A549 treated with dexamethasone at 1 μM for 4 hours (cell line): ENCODE measurements around the gene RIPOR3. TPM values are rescaled to one million over a fixed set of nuclear protein-coding genes. Genes with fewer than 3 reads are reported as not detected.

Experiments
- total RNA-seq: library from RNA; stranded (reverse); fragments of 200-300 nt; extraction: Qiagen RNA extraction; gene quantifications from 5 replicates; pipeline ENCODE4 v1.2.3, GENCODE V29; 2022

Gene RIPOR3, protein sequence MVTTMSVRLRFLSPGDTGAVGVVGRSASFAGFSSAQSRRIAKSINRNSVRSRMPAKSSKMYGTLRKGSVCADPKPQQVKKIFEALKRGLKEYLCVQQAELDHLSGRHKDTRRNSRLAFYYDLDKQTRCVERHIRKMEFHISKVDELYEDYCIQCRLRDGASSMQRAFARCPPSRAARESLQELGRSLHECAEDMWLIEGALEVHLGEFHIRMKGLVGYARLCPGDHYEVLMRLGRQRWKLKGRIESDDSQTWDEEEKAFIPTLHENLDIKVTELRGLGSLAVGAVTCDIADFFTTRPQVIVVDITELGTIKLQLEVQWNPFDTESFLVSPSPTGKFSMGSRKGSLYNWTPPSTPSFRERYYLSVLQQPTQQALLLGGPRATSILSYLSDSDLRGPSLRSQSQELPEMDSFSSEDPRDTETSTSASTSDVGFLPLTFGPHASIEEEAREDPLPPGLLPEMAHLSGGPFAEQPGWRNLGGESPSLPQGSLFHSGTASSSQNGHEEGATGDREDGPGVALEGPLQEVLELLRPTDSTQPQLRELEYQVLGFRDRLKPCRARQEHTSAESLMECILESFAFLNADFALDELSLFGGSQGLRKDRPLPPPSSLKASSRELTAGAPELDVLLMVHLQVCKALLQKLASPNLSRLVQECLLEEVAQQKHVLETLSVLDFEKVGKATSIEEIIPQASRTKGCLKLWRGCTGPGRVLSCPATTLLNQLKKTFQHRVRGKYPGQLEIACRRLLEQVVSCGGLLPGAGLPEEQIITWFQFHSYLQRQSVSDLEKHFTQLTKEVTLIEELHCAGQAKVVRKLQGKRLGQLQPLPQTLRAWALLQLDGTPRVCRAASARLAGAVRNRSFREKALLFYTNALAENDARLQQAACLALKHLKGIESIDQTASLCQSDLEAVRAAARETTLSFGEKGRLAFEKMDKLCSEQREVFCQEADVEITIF
- total RNA-seq = 0.06 to 0.11 TPM in 2 of 5 replicates, not detected in the others

DNA sequence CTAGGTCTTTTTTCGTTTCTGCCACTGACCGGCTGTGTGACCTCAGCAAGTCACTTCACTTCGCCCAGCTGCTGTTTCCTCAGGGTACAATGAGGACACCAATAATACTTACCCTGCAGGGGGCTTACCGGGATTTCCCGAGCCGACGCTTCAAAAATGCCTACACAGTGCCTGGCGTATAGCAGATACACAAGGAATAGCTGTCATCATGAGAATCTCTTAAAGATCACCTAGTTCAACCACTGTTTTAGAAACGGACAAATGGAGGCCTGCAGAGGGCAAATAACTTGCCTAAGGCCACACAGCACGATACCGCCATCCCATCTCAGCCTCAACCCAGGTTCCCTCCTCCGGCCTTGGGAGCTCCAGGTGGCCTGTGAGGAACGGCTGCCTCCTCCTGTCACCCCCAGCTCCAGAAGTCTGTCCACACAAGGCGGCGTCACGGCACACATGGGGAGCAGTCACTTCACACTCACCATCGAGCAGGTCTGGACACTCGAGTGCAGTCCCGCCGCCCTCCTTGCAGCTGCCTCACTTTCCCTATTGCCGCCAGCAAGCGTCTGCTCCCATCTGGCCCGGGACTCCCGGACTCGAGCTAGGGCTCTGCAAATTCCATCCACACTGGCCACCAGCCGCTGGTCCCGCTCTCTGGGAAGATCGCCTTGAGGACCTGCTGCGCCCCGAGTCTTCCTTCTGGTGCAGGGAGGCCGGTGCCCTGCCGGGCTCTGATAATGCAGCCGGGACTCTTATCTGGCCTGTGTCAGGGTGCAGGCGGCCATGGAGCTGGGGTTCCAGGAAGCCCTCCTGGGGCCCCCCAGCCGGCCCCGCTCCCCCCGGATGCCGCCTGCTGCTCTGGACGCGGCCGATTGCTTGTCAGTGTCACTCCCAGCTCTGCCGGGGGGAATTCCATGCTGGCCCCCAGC lies at the start of gene RIPOR3:
Gene RIPOR3, minus strand, starts transcription at position 893 of the 923 bp plus-strand sequence. Its CDS starts 414 bp downstream, at position 479.

DNA sequence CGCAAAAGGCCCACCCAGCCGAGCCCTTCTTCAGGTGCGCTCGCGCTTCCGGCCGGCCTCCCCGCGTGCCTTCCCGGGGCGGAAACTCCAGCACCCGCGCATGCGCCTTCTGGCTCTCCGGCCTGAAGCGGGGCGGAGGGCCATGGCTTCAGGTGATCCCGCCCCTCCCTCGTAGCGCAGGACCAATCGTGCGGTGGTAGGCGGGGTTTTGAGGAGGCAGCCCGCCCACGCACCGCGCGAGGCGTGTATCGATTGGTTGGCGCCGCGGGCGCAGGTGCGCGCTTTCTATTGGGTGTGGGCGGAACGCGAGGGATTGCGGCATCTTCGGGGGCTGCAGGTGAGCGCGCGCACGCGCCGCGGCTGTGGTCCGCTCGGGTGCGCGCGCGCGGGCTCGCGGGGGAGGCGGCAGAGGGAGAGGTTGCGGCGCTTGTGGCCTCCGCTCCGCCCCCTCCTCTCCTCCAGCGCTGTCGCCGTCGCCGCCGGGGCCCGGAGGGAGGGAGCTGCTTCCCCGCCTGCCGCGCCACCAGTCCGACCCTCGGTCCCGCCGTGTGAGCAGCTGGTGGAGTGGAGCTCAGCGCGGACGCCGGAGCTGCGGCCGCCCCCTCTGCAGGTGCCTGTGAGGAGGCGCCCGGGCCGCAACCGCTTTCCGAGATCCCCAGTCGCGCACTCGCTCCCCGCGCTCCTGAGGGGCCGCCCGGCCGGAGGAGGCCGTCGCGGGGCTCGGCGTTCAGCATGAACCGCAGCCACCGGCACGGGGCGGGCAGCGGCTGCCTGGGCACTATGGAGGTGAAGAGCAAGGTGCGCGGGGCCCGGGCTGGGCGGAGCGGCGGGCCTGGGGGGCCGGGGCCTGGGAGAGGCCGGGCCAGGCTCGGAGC lies 40.0 kb upstream of the RIPOR3 start, which contains the start of gene PARD6B:
Gene PARD6B, plus strand, starts transcription at position 526 of the 875 bp plus-strand sequence. Its CDS starts 207 bp downstream, at position 733.

Other genes with a start within 250 kb of the RIPOR3 start
- 52.3 to 63.0 TPM (median 59.1 TPM) in 5 replicates for gene PTPN1, start 181.2 kb downstream of the RIPOR3 start, total RNA-seq
- gene PARD6B, start 40.0 kb upstream of the RIPOR3 start, total RNA-seq = 3.7 to 5.1 TPM (median 4.5 TPM) in 5 replicates
- gene BCAS4, start 103.5 kb upstream of the RIPOR3 start, total RNA-seq = 26.9 to 30.2 TPM (median 27.1 TPM) in 5 replicates
- gene ADNP, start 239.9 kb upstream of the RIPOR3 start, total RNA-seq = 45.3 to 51.6 TPM (median 48.2 TPM) in 5 replicates